Measurements from ENCODE around the gene F11R.
A peak's percentile ranks its signal among the peaks of the same experiment; 100 is the strongest.
"Not testable (repeated sequence)": the region's sequence is repeated elsewhere in the genome, so short reads cannot be mapped to it uniquely, and the experiment has no call there.

The F11R gene

GRCh38 chr1:160971618-160972056 is 49.3 kb downstream of the F11R start:
- DNase-seq (ENCODE audit: low read depth): no peak

GRCh38 chr1:160963521-160963920 is 57.4 kb downstream of the F11R start:
- DNase-seq (ENCODE audit: low read depth): no peak

GRCh38 chr1:160961419-160961818 is 59.5 kb downstream of the F11R start:
- DNase-seq (ENCODE audit: low read depth): no peak

- DNase-seq (ENCODE audit: low read depth): no peak
Observed at GRCh38 chr1:160956966-160957365, 64.0 kb downstream of the F11R start.

GRCh38 chr1:160954158-160955104 is 66.5 kb downstream of the F11R start, which contains the start of gene ITLN2:
Gene ITLN2, minus strand, starts transcription at chr1:160954809. Its CDS starts 68 bp downstream, at chr1:160954741.
- DNase-seq (ENCODE audit: low read depth): peak; percentile 12

GRCh38 chr1:160953030-160953429 is 67.9 kb downstream of the F11R start:
- DNase-seq (ENCODE audit: low read depth): no peak

- no peak for DNase-seq (ENCODE audit: low read depth)
Observed at GRCh38 chr1:160952129-160952510, 68.8 kb downstream of the F11R start.

- DNase-seq (ENCODE audit: low read depth): peak; percentile 60
Observed at GRCh38 chr1:160951443-160952128, 69.4 kb downstream of the F11R start.

GRCh38 chr1:160950657-160951056 is 70.3 kb downstream of the F11R start:
- DNase-seq (ENCODE audit: low read depth): no peak

- no peak for DNase-seq (ENCODE audit: low read depth)
Observed at GRCh38 chr1:160949881-160950280, 71.1 kb downstream of the F11R start.

GRCh38 chr1:160949216-160949880 is 71.6 kb downstream of the F11R start:
- DNase-seq (ENCODE audit: low read depth): not testable (repeated sequence)

GRCh38 chr1:160947174-160947759 is 73.7 kb downstream of the F11R start:
- DNase-seq (ENCODE audit: low read depth): not testable (repeated sequence)

- not testable (repeated sequence) for DNase-seq (ENCODE audit: low read depth)
Observed at GRCh38 chr1:160945881-160946280, 75.1 kb downstream of the F11R start.
